GM19463 (cell line): ENCODE results near the gene LAMB3.

Experiments
- ATAC-seq: cut with Tn5 transposase; IDR thresholded peaks from one replicate; pipeline ENCODE4 v1.9.1; 2021; ENCODE audit warnings: mild to moderate bottlenecking, moderate library complexity; ENCODE audit not compliant: unreplicated experiment

Gene LAMB3

DNA sequence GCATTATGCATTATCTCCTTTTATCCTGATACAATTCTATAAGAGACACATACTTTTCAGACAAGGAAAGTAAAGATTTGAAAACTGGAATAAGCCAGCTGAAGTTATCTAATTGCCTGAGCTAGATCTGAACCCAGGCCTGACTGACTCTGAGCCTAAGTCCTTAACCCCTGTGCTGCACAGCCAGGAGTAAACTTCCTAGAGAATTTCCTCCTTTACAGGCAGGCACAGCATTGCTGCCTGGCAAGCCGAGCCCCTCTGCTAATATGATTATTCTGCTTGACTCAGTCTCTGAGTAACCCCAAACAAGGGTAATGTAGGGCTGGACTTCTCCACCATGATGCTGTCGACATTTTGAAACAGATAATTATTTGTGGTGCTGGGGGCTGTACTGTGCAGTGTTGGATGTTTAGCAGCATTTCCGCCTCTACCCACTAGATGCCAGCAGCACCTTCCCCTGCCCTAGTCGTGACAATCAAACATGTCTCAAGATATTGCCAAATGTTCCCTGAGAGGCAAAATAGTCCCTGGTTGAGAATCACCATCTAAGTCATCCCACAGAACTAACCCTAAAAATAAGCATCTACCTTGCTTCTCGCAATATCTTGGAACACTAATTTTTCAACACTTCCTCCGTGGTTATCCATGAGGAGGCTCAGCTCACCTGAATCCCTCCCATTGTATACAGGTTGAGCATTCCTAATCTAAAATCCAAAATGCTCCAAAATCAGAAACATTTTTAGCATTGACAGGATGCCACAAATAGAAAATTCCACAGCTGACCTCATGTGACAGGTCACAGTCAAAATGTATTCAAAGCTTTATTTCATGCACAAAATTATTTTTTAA lies 50.2 kb downstream of the LAMB3 start:
- ATAC-seq = peak; percentile 81

- ATAC-seq = no peak
These were observed 51.7 kb downstream of the LAMB3 start for GRCh38 chr1:209600541-209600940.

GRCh38 chr1:209598227-209598626 lies 54.0 kb downstream of the LAMB3 start:
- no peak for ATAC-seq

- no peak for ATAC-seq
These were observed 54.7 kb downstream of the LAMB3 start for GRCh38 chr1:209597499-209597898.

- ATAC-seq = no peak
These were observed 56.5 kb downstream of the LAMB3 start for GRCh38 chr1:209595599-209596285.

GRCh38 chr1:209595028-209595427 lies 57.2 kb downstream of the LAMB3 start:
- ATAC-seq = no peak

- no peak for ATAC-seq
These were observed 57.8 kb downstream of the LAMB3 start for GRCh38 chr1:209594440-209594839.

DNA sequence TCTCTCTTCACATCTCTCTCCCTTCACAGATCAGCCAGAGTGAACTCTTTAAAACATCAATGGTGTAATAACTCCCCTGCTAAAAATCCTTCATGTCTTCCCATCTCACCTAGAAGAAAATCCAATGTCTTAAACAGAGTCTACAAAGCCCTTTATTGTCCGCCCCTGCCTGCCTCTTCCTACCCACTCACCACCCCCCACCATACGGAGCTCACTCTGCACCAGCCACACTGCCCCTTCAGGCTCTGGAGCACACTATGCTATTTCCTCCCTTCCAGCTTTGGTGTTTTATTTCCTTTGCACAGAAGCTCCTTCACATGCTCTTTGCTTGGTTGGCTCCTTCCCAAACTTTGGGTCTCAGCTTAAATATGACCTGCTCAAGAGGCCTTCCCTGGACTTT lies 58.5 kb downstream of the LAMB3 start:
- ATAC-seq = no peak

- ATAC-seq = no peak
These were observed 61.8 kb downstream of the LAMB3 start for GRCh38 chr1:209590405-209590804.

- ATAC-seq = no peak
These were observed 62.4 kb downstream of the LAMB3 start for GRCh38 chr1:209589863-209590262.

GRCh38 chr1:209589440-209589839 lies 62.8 kb downstream of the LAMB3 start:
- ATAC-seq = no peak

- no peak for ATAC-seq
These were observed 64.4 kb downstream of the LAMB3 start for GRCh38 chr1:209587789-209588188.

GRCh38 chr1:209586221-209586740 lies 65.9 kb downstream of the LAMB3 start:
- no peak for ATAC-seq

- no peak for ATAC-seq
These were observed 66.6 kb downstream of the LAMB3 start for GRCh38 chr1:209585672-209586071.

GRCh38 chr1:209585197-209585596 lies 67.0 kb downstream of the LAMB3 start:
- no peak for ATAC-seq

- ATAC-seq = no peak
These were observed 68.0 kb downstream of the LAMB3 start for GRCh38 chr1:209584231-209584672.

GRCh38 chr1:209583408-209583807 lies 68.8 kb downstream of the LAMB3 start, which contains the start of gene CAMK1G:
Gene CAMK1G, plus strand, starts transcription at chr1:209583714. Its CDS starts 11,270 bp downstream, at chr1:209594984.
- no peak for ATAC-seq

GRCh38 chr1:209580577-209580976 lies 71.6 kb downstream of the LAMB3 start:
- no peak for ATAC-seq

- ATAC-seq = no peak
These were observed 74.9 kb downstream of the LAMB3 start for GRCh38 chr1:209577346-209577745.

- no peak for ATAC-seq
These were observed 75.6 kb downstream of the LAMB3 start for GRCh38 chr1:209576392-209577197.

GRCh38 chr1:209570743-209571142 lies 81.5 kb downstream of the LAMB3 start:
- ATAC-seq = no peak
